ENCODE results near the gene GLYATL3. TPM values are rescaled to one million over a fixed set of nuclear protein-coding genes. Genes with fewer than 3 reads are reported as not detected.
"Not testable (repeated sequence)": the region's sequence is repeated elsewhere in the genome, so short reads cannot be mapped to it uniquely, and the experiment has no call there.

The GLYATL3 gene
- not detected for total RNA-seq
- long read RNA-seq: 0 reads

GRCh38 chr6:49499623-49500022 is at the start of gene GLYATL3:
GLYATL3 (plus strand) TSS chr6:49499923; CDS start chr6:49511991, 12,068 bp downstream.
- no peak for DNase-seq (ENCODE audit: low spot score)

- DNase-seq (ENCODE audit: low spot score): no peak
These were observed 46.5 kb upstream of the GLYATL3 start for GRCh38 chr6:49453221-49453620.

- no peak for DNase-seq (ENCODE audit: low spot score)
These were observed 44.7 kb upstream of the GLYATL3 start for GRCh38 chr6:49454787-49455709.

GRCh38 chr6:49457771-49458170 is 42.0 kb upstream of the GLYATL3 start:
- DNase-seq (ENCODE audit: low spot score): no peak

GRCh38 chr6:49462071-49462470 is 37.7 kb upstream of the GLYATL3 start:
- DNase-seq (ENCODE audit: low spot score): no peak

GRCh38 chr6:49462599-49462926 is 37.2 kb upstream of the GLYATL3 start:
- DNase-seq (ENCODE audit: low spot score): no peak

GRCh38 chr6:49462927-49463611 is 36.7 kb upstream of the GLYATL3 start, which contains the start of the genes CENPQ and MMUT:
CENPQ (plus strand) TSS chr6:49463370; CDS start chr6:49470177, 6,807 bp downstream.
MMUT (minus strand) TSS chr6:49463253; CDS start chr6:49459466, 3,787 bp downstream.
- peak; percentile 97 for DNase-seq (ENCODE audit: low spot score)

GRCh38 chr6:49463612-49463967 is 36.1 kb upstream of the GLYATL3 start:
- no peak for DNase-seq (ENCODE audit: low spot score)

GRCh38 chr6:49464691-49465090 is 35.0 kb upstream of the GLYATL3 start:
- DNase-seq (ENCODE audit: low spot score): no peak

GRCh38 chr6:49468042-49468441 is 31.7 kb upstream of the GLYATL3 start:
- no peak for DNase-seq (ENCODE audit: low spot score)

GRCh38 chr6:49476564-49476963 is 23.2 kb upstream of the GLYATL3 start:
- not testable (repeated sequence) for DNase-seq (ENCODE audit: low spot score)

- no peak for DNase-seq (ENCODE audit: low spot score)
These were observed 20.3 kb upstream of the GLYATL3 start for GRCh38 chr6:49479308-49479970.

- not testable (repeated sequence) for DNase-seq (ENCODE audit: low spot score)
These were observed 17.9 kb upstream of the GLYATL3 start for GRCh38 chr6:49481846-49482245.

- peak; percentile 73 for DNase-seq (ENCODE audit: low spot score)
These were observed 16.3 kb upstream of the GLYATL3 start for GRCh38 chr6:49483380-49483779.

GRCh38 chr6:49490633-49491032 is 9.1 kb upstream of the GLYATL3 start:
- no peak for DNase-seq (ENCODE audit: low spot score)

- DNase-seq (ENCODE audit: low spot score): no peak
These were observed 2.4 kb upstream of the GLYATL3 start for GRCh38 chr6:49497304-49497703.

- no peak for DNase-seq (ENCODE audit: low spot score)
These were observed 597 bp upstream of the GLYATL3 start for GRCh38 chr6:49499126-49499525.

GRCh38 chr6:49504666-49505065 is 4.9 kb downstream of the GLYATL3 start:
- no peak for DNase-seq (ENCODE audit: low spot score)

- no peak for DNase-seq (ENCODE audit: low spot score)
These were observed 6.9 kb downstream of the GLYATL3 start for GRCh38 chr6:49506569-49507111.

- DNase-seq (ENCODE audit: low spot score): no peak
These were observed 9.6 kb downstream of the GLYATL3 start for GRCh38 chr6:49509342-49509741.

GRCh38 chr6:49513153-49513989 is 13.6 kb downstream of the GLYATL3 start:
- DNase-seq (ENCODE audit: low spot score): no peak
